ENCODE data around the gene BEST1. TPM values are rescaled to one million over a fixed set of nuclear protein-coding genes. Genes with fewer than 3 reads are reported as not detected.
A peak's percentile ranks its signal among the peaks of the same experiment; 100 is the strongest.

Gene BEST1
- polyA plus RNA-seq, 12 donors, result 2.4 to 8.2 (median 3.5) TPM; not detected in 1

DNA sequence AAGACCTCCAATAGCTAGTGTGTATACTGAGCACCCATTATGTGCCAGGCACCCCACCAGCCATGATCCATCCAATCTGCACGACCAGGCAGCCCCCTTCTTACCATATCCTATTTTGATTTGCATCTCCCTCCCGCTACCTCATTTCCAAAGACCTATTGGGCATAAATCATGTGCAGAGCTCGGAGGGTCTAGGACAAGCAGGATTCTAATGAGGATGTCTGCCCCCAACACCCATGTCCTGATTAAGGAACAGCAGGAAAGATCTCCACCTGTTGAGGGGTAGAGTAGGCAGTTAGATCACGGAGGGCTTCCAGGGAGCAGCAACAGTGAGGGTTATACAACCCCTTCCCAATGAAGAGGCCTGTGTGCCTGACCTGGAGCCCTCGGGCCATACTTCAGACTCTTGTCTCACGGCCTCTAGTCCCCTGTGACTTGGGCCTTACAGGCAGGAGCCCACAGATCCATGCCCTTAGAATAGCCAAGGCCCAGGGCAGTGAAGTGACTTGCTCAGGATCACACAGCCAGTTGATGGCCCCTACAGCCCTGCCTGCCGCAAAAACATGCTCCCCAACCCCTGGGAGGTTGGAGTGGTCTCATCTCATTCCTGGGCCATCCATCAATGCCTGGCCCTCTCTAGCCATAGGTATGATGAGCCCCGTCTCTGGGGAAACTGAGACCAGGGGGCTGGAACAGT is 36.3 kb upstream of the BEST1 start:
- no peak for DNase-seq

DNA sequence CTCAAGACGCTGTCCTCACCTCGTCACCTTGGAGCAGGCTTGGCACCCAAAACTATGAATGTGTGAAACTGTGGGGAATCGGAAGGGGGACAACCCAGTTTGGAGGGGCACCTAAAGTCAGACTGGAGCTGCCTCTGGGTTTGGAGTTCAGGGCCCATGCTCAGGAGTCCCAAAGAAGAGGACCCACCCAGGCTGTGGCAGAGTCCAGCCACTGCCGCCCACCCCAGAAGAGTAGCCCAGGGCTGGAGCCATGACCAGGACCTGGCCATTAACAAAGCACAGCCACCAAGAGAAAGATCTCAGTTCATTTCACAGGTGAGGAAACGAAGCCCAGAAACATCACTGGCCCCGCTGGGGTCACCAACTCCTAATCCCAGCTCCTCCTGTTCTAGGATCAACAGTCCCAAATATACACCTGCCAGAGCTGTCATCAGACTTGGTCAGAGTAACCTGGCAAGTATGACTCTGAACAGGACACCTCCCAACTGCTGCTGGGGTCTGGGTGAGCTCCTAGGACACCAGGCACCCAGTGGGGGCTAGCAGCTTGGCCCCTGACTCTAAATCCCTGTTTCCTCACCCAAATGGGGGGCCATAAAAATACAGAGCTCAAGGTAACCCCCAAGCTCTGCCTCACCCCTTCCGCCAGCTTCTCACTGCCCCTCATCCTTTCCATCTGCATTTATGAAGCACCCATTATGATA is 35.5 kb upstream of the BEST1 start:
- no peak for DNase-seq

DNA sequence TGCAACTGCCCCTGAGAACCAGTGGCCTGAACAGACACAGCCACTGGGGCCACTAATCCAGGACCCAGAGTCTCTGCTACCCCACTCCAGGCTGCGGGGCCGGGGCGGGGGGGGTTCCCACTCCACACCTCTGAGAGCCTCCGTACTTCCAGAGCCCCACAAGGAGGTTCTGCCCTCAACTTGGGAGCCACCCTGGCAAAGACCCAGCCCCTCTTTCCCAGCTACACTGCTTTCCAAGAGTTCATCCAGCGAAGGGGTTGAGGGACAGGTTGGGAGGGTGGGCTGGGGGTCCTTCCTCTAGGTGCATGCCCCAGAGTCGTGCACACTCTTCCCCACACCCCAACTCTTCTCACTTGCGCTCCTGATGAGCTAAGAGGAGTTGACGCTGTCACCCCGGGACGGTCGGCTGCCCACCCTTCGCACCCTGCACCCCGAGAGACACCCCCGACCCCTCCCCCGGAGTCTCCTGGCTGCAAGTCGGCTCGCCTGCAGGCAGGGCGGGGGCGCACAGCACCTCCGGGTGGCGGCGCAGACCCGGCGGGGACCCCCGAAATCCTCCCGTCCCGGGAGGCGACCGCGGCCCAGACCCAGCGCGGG is 33.3 kb upstream of the BEST1 start:
- no peak for DNase-seq

DNA sequence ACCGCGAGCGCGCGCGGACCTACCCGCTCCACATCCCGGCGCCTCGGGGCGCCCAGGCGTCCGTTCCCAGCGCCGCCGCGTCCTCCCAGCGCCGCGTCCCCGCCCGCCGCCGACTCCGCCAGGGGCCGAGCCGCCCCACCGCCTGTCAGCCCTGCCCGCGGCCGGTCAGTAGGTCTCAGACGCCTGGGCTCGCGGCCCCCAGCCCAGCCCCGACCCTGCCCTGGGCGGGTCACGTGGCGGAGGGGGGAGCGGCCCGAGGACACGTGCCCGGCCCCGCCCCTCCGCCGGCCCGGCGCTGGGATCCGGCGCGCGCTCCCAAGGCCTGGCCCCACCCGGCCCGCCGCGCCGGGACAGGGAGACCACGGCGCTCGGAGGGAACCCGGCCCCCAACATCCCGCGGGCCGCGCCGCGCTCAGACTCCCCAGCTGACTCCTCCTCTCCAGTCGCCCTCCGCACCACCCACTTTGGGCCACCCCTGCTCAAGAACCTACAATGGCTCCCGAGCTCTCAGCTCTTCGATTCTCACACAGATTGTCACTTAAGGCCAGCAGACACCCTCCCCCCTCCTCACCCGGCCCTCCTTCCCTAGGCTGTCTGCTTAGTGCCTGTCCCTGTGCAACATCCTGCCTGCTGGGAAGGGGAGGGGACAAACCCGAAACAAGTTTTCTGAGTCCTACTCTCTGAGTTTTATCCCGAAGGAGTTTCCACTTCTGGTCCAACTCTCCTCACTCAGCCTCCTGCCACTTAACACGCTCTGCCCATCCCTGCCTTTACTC is 32.6 kb upstream of the BEST1 start, which contains the start of gene RAB3IL1:
RAB3IL1 (minus strand) TSS at position 233 of the 776 bp plus-strand sequence; CDS start at position 34, 199 bp downstream.
- DNase-seq, result no peak

DNA sequence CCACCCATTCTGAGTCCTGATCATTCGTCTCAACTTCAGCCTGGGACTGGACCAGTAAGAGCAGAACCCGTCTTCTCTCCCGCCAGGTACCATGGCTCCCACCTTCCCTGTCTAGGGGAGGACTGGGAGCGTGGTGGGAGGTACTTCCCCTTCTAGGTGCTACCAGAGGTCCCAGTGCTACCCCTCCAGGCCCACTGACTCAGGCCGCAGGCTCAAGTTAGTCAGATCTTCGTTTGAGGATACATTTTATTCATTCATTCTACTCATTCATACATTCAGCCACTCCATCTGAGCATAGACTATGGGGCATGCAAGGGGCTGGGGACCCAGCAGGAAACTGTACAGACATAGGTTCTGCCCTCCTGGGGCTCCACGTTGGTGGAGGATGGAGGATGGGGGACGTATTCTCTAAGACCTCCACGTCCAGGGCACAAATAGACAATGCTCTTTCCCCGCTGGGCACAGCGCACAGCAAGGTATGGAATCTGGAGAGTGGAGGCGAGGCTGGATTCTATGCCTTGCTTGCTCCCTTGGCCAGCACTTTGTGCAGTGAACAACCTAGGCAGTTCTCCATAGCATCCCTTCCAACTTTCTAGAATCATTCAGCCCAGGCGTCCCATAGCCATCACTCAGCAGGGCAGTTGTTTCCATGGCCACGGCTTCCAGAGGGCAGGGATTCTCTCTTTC is 31.8 kb upstream of the BEST1 start:
- DNase-seq, result no peak

DNA sequence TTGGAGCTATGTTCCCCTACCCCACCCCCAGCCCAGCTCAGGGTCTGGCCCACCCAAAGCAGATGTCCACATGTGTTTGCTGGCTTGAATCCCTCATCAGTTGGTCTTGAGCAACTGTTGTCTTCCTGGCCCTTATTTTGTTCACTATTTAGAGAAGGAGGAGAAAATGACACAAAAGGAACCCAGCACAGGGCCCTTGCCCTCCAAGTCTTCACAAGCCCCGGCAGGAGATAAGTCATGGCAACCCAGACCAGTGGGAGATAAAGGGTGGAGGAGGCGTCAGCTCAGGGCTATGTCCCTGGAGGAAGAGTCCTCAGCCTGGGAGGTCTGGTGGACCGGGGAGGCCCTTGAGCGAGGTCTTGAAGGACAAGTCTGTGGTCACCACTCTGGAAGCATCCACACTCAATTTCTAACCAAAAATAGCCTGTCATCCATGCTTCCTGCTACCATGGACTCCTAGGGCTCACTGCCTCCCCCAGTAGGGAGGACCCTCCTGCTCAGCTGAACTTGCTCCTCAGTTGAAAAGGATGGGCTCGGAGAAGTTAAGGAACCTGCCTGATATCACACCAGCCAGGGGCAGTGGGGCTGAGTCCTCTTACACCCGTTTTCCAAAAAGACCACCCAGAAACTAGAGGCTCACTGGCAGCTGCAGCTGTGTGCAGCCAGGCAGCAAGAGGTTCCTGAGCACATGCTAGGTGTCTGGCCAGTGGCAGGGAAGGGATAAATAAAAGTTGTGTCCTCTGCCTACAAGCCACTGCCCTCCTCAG is 31.0 kb upstream of the BEST1 start:
- no peak for DNase-seq

DNA sequence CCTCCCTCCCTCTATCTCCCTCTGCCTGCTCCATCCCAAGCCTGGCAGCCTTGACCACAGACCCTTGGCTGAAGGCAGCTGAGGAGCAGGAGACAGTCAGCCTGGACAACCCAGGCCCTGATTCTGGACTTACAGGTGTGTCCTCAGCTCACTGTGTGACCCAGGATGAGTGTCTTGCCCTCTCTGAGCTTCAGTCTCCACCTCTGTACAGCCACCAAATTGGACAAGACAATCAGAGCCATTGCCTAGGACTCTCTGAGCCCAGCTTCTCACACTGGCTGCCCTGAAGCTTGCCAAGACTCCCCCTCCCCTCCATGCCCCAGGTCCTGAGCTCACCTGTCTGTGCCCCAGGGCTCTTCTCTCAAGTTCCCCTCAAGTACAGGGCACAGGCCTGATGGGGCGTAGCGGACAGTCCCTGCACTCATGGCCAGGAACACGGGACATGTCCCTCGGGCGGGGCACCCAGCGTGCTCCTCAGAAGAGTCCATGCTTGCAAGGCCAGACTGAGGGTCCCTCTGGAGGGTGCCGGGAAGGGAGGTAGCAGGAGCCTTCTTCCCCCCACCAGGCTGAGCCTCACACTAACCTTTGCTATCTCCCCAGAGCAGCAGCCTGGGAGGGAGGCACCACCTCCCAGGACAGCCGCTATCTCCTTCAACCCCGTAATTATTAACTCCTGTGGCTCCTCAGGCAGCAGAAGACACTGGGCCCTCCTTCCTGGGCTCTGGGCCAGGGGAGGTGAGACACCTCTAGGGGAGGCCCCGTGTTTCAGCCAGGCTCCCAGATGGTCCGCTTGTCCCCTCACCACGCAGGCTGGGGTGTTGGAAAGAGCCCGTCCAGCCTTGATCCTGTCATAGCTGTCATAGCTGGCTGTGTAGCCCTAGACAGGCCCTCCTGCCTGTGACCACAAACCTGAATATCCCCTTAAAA is 30.2 kb upstream of the BEST1 start:
- DNase-seq, result no peak

DNA sequence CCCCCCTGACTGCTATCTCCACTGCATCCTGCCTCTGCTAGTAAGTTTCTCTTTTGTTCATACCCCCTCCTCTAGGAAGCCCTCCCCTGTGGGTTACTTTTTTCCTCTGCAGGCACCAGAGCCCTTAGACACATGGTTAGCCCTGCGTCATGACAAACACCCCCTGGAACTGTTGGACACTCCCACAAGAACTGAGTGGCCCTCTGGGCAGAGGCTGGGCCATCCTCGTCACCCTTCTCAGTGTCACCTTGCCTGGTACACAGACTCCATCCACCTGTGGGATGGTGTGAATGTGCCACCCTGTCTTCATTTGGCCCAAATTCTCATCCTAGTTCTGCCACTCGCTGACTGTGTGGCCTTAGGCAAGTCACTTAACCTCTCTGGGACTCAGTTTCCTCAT is 28.7 kb upstream of the BEST1 start:
- DNase-seq, result no peak

DNA sequence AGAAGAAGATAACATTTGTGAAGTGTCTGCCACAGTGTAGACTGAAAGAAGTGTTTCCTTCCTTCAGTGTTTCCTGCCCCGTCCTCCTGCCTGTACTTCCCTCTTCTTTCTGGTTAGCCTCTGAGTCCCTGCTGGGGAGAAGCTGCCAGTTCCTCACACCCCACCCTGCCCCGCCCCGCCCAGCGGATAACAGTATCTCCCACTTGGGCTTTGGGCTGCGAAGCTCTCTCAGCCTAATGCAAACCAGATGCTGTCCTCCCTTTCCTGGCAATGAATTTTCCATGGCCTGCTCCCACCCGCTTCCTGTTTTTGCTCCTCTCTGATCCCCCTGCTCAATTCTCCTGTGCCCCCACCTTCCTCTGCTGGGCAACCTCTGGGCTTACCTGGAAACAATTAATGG is 27.6 kb upstream of the BEST1 start:
- DNase-seq, result peak; percentile 94

DNA sequence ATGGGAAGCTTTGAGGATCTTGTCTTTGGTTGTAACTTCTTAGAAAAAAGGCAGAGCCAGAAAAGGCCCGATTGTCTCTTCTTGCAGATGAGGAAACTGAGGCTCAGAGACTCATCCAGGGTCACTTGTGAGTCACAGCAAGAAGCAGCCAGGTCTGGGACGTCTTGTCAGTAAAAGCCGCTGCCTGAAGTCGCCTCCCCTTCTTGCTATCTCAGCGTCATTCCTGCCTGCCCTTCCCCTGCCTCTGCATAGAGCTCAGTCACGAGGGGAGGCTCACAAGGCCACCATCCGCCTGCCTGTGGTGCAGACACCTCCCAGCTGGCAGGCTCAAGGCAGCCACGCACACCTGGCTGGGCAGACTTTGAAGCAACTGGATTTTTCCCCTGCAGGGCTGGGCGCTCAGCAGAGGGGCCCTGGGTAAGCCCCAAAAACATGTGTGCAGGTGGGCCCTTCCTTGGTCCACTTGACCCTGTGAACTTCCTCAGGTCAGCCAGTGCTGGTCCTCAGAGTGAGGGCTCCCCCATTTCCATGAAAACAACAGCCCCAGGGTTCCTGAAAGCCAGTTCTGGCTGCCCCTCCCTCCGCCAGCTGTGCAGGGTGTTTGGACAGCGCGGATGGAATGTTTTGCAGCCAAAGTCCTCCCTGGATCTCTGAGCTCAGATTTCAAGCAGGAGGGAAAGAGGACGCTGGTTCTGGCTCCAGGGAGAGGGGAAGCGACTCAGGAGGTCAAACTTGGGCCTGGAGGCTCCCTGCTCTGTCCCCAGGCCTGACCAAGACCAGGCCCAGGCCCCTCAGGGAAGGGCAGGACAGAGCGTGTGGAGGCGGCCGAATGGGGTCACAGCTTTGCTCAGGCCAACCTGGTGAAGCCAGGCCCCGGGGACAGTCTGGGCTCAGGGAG is 26.7 kb upstream of the BEST1 start:
- DNase-seq, result peak; percentile 95

DNA sequence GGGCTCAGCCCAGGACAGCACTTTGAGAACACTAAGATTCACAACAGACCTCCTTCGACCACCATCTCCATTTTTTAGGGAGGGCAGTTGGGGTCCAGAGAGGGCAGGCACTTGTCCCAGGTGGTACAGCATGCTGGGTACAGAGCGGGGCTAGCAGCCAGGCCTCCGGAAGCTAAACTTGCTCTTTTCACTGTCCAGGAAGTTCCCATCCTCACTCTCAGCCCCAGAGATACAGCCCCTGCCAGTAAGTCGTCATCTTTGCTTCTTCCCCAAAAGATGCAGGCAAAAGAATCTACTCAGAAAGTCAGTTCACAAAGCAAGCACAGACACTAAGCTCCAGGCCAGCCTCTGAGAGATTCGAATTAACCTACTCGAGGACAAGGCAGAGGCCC is 26.1 kb upstream of the BEST1 start:
- peak; percentile 70 for DNase-seq

DNA sequence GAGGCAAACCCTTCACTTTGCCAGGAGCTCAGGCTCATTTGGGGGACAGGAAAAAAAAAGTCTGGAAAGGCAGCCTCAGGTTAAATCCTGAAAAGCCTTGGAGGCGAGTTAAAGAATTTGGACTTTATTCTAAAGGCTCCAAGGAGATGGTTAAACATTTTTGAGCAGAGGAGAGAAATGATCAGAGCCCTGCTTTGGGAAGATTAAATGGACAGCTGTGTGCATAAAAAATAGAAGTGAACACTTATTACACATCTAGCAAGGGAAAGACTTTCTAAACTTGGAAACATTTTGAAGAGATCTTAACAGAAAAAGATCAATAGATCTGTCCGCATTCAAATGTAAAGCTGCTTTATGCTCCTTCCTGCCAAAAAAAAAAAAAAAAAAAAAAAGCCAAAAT is 24.4 kb upstream of the BEST1 start:
- no peak for DNase-seq

DNA sequence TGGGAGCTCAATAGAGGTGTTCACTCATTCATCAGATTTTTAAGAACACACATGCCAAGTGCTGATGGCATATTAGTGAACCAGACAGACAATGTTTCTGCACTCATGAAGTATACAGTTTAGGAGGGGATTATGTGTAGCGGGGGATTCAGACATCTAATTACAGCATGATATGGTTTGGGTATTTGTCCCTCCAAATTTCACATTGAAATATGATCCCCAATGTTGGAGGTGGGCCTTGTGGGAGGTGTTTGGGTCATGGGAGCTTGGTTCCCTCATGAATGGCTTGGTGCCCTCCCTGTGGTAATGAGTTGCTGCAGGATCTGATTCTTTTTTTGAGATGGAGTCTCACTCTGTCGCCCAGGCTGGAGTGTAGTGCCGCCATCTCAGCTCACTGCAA is 23.9 kb upstream of the BEST1 start:
- DNase-seq, result no peak

DNA sequence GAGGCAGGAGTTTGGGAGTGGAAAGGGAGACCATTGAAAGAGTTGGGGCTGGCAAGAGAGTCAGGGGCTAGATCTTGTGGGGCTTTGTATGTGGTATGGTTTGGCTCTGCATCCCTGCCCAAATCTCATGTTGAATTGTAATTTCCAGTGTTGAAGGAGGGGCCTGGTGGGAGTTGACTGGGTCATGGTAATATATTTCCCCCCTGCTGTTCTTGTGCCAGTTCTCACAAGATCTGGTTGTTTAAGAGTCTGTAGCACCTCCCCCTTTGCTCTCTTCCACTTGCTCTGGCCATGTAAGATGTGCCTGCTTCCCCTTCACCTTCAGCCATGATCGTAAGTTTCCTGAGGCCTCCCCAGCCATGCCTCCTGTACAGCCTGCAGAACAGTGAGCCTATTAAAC is 22.6 kb upstream of the BEST1 start:
- DNase-seq, result no peak

DNA sequence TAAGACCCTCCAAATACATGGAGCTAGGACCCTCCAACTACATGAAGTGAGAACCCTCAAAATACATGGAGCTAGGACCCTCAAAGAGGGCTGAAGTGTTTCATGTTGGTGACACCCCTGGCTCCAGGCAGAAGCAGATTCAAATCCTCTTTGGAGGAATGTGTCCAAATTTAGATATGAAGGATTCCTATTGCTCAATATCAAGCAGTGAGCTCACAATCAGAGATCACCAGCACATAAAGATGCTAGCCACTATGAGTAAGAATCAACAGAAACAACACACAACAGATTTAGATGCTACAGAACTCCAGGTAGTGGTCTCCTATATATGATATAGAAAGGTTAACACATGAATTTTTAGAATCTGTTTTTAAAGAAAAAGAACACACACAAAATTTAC is 21.5 kb upstream of the BEST1 start:
- DNase-seq, result no peak

DNA sequence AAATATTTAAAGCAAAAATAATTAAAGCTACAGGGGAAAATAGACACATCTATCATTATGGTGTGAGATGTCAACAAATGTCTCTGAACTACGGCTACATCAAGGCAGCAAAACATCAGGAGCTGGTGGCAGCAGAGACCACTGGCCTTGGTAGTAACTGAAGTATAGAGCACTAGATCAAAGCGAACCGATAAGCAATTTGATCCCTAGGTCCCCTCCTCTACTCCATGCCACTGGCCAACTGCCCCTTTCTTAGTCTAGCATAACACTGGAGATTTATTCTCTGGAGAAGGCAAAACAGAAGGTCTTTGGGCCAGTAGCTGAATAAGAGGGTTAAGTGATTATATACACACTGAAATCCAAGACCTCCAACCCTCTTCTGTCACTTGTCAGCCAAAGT is 19.2 kb upstream of the BEST1 start:
- DNase-seq, result no peak

DNA sequence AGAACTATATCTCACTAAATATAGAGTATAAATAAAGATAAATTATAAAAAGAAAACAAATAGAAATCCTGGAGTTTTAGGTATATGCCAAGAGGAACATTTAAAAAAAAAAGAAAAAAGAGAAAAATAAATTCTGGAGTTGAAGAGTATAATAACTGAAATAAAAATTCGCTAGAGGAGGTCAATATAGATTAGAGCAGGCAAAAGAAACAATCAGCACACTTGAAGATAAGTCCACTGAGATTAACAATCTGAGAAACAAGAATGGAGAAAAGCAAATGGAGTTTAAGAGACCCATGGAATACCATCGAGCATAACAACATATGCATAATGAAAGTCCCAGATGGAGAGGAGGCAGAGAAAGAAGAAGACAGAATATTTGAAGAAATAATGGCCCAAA is 14.3 kb upstream of the BEST1 start:
- DNase-seq, result no peak

DNA sequence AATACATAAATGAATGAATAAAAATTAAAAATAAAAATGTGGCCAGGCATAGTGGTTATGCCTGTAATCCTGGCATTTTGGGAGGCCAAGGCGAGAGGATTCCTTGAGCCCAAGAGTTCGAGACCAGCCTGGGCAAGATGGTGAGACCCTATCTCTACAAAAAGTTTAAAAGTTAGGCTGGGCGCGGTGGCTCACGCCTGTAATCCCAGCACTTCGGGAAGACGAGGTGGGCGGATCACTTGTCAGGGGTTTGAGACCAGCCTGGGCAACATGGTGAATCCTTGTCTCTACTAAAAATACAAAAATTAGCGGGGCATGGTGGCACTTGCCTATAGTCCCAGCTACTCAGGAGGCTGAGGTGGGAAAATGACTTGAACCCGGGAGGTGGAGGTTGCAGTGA is 9.7 kb upstream of the BEST1 start:
- no peak for DNase-seq

DNA sequence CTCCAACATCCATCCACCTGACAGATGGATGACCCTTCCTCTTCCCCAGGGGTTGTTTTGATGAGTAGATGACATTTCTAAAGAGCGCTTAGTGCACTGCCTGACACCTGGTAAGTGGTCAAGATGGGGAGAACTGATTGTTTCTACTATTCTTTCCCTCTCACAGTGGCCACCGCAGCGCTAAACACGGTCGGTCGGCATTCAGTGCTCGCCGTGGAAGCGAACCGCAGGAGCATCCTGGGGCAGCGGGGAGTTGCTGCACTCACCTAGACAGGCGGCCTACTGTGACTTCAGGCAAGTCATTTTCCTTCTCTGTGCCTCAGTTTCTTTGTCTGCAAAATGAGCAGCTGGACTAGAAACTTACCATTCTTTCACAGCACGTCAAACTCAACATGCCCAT is 5.0 kb upstream of the BEST1 start:
- no peak for DNase-seq
